Breast epithelium (tissue), 3 donors: ENCODE measurements around the gene TRPV3.

Experiments
- CTCF ChIP-seq, 3 donors: fragments of 450-650 bp; IDR thresholded peaks; one replicate each; pipeline ENCODE4 v1.5.1; 2016 to 2017; ENCODE audit warnings: antibody characterized with exemption in 3 of 3, mild to moderate bottlenecking in 3 of 3, moderate library complexity in 3 of 3
- POLR2A ChIP-seq: fragments of 450-650 bp; IDR thresholded peaks from one replicate; pipeline ENCODE4 v1.6.1; 2016; ENCODE audit warnings: antibody characterized with exemption, mild to moderate bottlenecking, moderate library complexity
- POLR2AphosphoS5 ChIP-seq, 3 donors: sonication (generic); formaldehyde crosslinking; IDR thresholded peaks; one replicate each; pipeline ENCODE4 v1.6.1; 2017; ENCODE audit warnings: antibody characterized with exemption in 3 of 3

GRCh38 chr17:3589784-3590183 is 32.2 kb upstream of the TRPV3 start:
- TF ChIP-seq CTCF (IDR thresholded peaks at IDR 0.05) (no peak), POLR2A (no peak), POLR2AphosphoS5 (IDR thresholded peaks at IDR 0.05) (no peak)
